Measurements from ENCODE around the gene RAET1E. TPM values are rescaled to one million over a fixed set of nuclear protein-coding genes. Genes with fewer than 3 reads are reported as not detected.

RAET1E gene
- total and polyA plus RNA-seq, 2 experiments from 2014 or later: not detected

DNA sequence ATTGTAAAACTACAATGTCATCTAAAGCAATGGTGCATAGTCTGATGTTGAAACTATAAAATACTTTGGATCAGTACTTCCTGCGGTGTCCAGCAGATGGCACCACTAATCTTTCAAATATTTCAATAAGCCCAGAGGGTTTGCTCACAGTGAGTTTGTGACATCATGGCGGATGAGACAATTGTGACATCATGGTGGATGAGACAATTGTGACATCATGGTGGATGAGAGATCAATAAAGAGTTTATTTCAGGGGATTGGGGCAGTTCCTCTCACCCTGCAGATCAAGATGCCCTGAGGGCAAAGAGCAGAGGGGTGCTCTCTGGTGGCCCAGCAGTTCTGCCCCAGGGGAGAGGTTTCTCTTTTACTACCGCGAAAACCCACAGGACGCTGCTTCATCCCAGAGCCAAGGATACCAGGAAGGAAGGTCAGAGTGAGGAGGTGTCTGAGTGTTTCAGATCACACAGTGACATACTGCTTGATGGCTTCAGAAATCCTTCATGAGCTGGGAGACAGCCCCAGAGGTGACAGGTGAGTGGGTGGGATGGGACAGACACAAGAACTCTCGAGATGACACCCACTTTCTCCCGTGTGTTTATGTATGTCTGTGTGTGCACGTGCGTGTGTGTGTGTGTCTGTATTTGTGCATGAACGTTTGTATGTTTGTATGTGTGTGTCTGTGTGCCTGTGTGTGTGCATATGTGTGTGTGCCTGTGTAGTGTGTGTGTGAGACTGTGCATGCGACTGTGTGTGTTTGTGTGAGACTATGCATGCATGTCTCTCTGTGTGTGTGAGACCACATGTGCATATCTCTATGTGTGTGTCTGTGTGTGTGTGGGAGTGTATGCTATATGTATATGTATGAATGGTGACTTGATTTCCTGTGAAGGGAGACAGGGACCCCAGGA, 36.6 kb upstream of the RAET1E start:
- DNase-seq (ENCODE audit: low spot score): peak; percentile 81
- TF ChIP-seq, protein P1, sequence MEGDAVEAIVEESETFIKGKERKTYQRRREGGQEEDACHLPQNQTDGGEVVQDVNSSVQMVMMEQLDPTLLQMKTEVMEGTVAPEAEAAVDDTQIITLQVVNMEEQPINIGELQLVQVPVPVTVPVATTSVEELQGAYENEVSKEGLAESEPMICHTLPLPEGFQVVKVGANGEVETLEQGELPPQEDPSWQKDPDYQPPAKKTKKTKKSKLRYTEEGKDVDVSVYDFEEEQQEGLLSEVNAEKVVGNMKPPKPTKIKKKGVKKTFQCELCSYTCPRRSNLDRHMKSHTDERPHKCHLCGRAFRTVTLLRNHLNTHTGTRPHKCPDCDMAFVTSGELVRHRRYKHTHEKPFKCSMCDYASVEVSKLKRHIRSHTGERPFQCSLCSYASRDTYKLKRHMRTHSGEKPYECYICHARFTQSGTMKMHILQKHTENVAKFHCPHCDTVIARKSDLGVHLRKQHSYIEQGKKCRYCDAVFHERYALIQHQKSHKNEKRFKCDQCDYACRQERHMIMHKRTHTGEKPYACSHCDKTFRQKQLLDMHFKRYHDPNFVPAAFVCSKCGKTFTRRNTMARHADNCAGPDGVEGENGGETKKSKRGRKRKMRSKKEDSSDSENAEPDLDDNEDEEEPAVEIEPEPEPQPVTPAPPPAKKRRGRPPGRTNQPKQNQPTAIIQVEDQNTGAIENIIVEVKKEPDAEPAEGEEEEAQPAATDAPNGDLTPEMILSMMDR (conservative IDR thresholded peaks at IDR 0.05; ENCODE audit: low read depth in 2 of 2): peak; percentile 73 to 93
- TF ChIP-seq ZNF331 (CRISPR knock-in tag; IDR thresholded peaks at IDR 0.05; ENCODE audit: low read depth) (no peak), CREB1 (CRISPR knock-in tag; IDR thresholded peaks at IDR 0.05; ENCODE audit: low read depth) (peak; percentile 97)
- Histone ChIP-seq H3K9me2 (ENCODE audit: insufficient read depth) (no peaks in the 10 kb centered on the region), H3K4me2 (no peak overlapping the region), H3K36me3 (ENCODE audit: insufficient read depth) (no peaks in the 10 kb centered on the region), H3K4me1 (ENCODE audit: insufficient read depth) (peaks cover 8% of the 10 kb centered on the region; the same call in 1 of the 2 replicates), H3F3A (replicated peaks; ENCODE audit: low read depth) (no peaks in the 10 kb centered on the region), H3K4me3 (no peak overlapping the region), H3K79me2 (replicated peaks; ENCODE audit: insufficient read depth) (no peaks in the 10 kb centered on the region), H3K27me3 (ENCODE audit: insufficient read depth) (peaks cover 84% of the 10 kb centered on the region), H4K20me1 (replicated peaks; ENCODE audit: insufficient read depth) (no peaks in the 10 kb centered on the region; the same call in 1 of the 2 replicates), H3K27ac (ENCODE audit: low read depth) (no peak overlapping the region), H2AFZ (no peak overlapping the region)
- H3K27me3 Mint-ChIP-seq (ENCODE audit: insufficient read depth, low read depth, poor library complexity): peaks cover 53% of the 10 kb centered on the region
- H3K4me1 Mint-ChIP-seq: peaks cover 6% of the 10 kb centered on the region
- no peaks in the 10 kb centered on the region; the same call in 2 of the 3 replicates for H3K36me3 Mint-ChIP-seq (ENCODE audit: low read depth)
- H3K27ac Mint-ChIP-seq: no peak overlapping the region
- H3K9me3 Mint-ChIP-seq: peaks cover 2% of the 10 kb centered on the region; the same call in 2 of the 3 replicates
- ATAC-seq: no peak; the same call in 2 of the 3 replicates
- no peak overlapping the region for H3K4me3 Mint-ChIP-seq

DNA sequence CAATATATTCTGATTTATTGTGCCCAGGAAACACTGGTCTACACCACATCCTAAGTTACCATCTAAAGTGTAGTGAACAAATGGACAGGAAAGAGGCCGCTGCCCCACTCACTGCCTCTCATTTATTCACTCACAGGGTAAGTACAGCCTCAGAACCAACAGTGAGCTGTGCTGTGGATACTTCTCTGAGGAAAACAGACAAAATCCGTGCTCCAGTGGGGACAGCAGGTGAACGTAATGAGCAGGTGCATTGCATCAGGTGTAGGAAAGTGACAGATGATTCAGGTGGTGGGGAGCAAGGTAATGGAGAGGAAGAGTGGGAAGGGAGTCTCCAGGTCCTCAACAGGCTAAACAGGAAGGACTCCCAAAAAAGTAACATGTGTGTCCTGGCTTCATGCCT, 35.5 kb upstream of the RAET1E start:
- no peaks in the 10 kb centered on the region for H3F3A ChIP-seq (replicated peaks; ENCODE audit: low read depth)
- Mint-ChIP-seq H3K4me3 (no peak overlapping the region), H3K27ac (no peak overlapping the region), H3K4me1 (no peaks in the 10 kb centered on the region; the same call in 2 of the 3 replicates), H3K27me3 (ENCODE audit: insufficient read depth, low read depth, poor library complexity) (peaks cover 45% of the 10 kb centered on the region), H3K9me3 (no peaks in the 10 kb centered on the region), H3K36me3 (ENCODE audit: low read depth) (no peaks in the 10 kb centered on the region)
- H3K4me3 ChIP-seq: no peak overlapping the region
- no peak overlapping the region for H3K27ac ChIP-seq (ENCODE audit: low read depth)
- H3K4me1 ChIP-seq (ENCODE audit: insufficient read depth): no peaks in the 10 kb centered on the region; the same call in 1 of the 2 replicates
- no peaks in the 10 kb centered on the region for H3K9me2 ChIP-seq (ENCODE audit: insufficient read depth)
- DNase-seq (ENCODE audit: low spot score) (no peak), ATAC-seq (no peak)
- no peaks in the 10 kb centered on the region for H3K79me2 ChIP-seq (replicated peaks; ENCODE audit: insufficient read depth)
- H4K20me1 ChIP-seq (replicated peaks; ENCODE audit: insufficient read depth): no peaks in the 10 kb centered on the region
- no peak overlapping the region for H3K4me2 ChIP-seq
- H2AFZ ChIP-seq: no peak overlapping the region
- H3K27me3 ChIP-seq (ENCODE audit: insufficient read depth): peaks cover 82% of the 10 kb centered on the region
- no peaks in the 10 kb centered on the region for H3K36me3 ChIP-seq (ENCODE audit: insufficient read depth)
- TF ChIP-seq, protein P2, sequence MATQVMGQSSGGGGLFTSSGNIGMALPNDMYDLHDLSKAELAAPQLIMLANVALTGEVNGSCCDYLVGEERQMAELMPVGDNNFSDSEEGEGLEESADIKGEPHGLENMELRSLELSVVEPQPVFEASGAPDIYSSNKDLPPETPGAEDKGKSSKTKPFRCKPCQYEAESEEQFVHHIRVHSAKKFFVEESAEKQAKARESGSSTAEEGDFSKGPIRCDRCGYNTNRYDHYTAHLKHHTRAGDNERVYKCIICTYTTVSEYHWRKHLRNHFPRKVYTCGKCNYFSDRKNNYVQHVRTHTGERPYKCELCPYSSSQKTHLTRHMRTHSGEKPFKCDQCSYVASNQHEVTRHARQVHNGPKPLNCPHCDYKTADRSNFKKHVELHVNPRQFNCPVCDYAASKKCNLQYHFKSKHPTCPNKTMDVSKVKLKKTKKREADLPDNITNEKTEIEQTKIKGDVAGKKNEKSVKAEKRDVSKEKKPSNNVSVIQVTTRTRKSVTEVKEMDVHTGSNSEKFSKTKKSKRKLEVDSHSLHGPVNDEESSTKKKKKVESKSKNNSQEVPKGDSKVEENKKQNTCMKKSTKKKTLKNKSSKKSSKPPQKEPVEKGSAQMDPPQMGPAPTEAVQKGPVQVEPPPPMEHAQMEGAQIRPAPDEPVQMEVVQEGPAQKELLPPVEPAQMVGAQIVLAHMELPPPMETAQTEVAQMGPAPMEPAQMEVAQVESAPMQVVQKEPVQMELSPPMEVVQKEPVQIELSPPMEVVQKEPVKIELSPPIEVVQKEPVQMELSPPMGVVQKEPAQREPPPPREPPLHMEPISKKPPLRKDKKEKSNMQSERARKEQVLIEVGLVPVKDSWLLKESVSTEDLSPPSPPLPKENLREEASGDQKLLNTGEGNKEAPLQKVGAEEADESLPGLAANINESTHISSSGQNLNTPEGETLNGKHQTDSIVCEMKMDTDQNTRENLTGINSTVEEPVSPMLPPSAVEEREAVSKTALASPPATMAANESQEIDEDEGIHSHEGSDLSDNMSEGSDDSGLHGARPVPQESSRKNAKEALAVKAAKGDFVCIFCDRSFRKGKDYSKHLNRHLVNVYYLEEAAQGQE (IDR thresholded peaks at IDR 0.05; ENCODE audit: unreplicated experiment): no peak
- TF ChIP-seq, protein P3, sequence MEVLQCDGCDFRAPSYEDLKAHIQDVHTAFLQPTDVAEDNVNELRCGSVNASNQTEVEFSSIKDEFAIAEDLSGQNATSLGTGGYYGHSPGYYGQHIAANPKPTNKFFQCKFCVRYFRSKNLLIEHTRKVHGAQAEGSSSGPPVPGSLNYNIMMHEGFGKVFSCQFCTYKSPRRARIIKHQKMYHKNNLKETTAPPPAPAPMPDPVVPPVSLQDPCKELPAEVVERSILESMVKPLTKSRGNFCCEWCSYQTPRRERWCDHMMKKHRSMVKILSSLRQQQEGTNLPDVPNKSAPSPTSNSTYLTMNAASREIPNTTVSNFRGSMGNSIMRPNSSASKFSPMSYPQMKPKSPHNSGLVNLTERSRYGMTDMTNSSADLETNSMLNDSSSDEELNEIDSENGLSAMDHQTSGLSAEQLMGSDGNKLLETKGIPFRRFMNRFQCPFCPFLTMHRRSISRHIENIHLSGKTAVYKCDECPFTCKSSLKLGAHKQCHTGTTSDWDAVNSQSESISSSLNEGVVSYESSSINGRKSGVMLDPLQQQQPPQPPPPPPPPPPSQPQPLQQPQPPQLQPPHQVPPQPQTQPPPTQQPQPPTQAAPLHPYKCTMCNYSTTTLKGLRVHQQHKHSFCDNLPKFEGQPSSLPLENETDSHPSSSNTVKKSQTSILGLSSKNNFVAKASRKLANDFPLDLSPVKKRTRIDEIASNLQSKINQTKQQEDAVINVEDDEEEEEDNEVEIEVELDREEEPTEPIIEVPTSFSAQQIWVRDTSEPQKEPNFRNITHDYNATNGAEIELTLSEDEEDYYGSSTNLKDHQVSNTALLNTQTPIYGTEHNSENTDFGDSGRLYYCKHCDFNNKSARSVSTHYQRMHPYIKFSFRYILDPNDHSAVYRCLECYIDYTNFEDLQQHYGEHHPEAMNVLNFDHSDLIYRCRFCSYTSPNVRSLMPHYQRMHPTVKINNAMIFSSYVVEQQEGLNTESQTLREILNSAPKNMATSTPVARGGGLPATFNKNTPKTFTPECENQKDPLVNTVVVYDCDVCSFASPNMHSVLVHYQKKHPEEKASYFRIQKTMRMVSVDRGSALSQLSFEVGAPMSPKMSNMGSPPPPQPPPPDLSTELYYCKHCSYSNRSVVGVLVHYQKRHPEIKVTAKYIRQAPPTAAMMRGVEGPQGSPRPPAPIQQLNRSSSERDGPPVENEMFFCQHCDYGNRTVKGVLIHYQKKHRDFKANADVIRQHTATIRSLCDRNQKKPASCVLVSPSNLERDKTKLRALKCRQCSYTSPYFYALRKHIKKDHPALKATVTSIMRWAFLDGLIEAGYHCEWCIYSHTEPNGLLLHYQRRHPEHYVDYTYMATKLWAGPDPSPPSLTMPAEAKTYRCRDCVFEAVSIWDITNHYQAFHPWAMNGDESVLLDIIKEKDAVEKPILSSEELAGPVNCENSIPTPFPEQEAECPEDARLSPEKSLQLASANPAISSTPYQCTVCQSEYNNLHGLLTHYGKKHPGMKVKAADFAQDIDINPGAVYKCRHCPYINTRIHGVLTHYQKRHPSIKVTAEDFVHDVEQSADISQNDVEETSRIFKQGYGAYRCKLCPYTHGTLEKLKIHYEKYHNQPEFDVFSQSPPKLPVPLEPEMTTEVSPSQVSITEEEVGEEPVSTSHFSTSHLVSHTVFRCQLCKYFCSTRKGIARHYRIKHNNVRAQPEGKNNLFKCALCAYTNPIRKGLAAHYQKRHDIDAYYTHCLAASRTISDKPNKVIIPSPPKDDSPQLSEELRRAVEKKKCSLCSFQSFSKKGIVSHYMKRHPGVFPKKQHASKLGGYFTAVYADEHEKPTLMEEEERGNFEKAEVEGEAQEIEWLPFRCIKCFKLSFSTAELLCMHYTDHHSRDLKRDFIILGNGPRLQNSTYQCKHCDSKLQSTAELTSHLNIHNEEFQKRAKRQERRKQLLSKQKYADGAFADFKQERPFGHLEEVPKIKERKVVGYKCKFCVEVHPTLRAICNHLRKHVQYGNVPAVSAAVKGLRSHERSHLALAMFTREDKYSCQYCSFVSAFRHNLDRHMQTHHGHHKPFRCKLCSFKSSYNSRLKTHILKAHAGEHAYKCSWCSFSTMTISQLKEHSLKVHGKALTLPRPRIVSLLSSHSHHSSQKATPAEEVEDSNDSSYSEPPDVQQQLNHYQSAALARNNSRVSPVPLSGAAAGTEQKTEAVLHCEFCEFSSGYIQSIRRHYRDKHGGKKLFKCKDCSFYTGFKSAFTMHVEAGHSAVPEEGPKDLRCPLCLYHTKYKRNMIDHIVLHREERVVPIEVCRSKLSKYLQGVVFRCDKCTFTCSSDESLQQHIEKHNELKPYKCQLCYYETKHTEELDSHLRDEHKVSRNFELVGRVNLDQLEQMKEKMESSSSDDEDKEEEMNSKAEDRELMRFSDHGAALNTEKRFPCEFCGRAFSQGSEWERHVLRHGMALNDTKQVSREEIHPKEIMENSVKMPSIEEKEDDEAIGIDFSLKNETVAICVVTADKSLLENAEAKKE (CRISPR knock-in tag; IDR thresholded peaks at IDR 0.05): no peak
- TF ChIP-seq, protein P4, sequence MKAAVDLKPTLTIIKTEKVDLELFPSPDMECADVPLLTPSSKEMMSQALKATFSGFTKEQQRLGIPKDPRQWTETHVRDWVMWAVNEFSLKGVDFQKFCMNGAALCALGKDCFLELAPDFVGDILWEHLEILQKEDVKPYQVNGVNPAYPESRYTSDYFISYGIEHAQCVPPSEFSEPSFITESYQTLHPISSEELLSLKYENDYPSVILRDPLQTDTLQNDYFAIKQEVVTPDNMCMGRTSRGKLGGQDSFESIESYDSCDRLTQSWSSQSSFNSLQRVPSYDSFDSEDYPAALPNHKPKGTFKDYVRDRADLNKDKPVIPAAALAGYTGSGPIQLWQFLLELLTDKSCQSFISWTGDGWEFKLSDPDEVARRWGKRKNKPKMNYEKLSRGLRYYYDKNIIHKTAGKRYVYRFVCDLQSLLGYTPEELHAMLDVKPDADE (IDR thresholded peaks at IDR 0.05): no peak
- no peak for TF ChIP-seq STAT1 (IDR thresholded peaks at IDR 0.05; ENCODE audit: unreplicated experiment)
